Ovary (tissue), 3 donors: ENCODE results near the gene SGCE.

Experiments used
- CTCF ChIP-seq, 3 donors: fragments of 450-650 bp in 2 of 3; fragments of 200-600 bp in 1 of 3; IDR thresholded peaks; one replicate each; pipeline versions ENCODE4 v1.5.1 to v1.8.0; 2016 to 2022; ENCODE audit warnings: antibody characterized with exemption in 3 of 3, mild to moderate bottlenecking in 1 of 3
- POLR2A ChIP-seq: fragments of 450-650 bp; IDR thresholded peaks from one replicate; pipeline ENCODE4 v1.6.1; 2017; ENCODE audit warnings: antibody characterized with exemption, mild to moderate bottlenecking, moderate library complexity
- donor health status: DM: no; HTN: no; CAD: no.

DNA sequence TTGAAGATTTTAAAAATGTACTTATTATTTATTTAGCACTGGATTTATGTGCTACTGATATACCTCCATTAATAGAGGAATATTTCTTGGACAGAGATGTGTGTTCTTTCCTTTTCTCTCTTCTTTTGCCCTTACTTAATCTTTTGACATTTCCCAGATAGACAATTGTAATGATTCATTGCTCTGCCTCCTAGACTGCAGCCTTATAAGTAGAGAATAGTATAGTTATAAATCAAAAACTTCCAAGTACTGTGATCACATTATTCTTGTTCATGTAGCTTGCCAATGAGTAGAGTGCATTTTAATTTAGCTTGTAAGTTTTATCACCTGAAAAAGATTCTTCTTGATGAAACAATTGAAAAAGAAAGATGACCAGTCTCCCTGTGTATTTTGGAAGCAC is 98.7 kb downstream of the SGCE start:
- TF ChIP-seq POLR2A = no peak
- no peak for TF ChIP-seq CTCF (IDR thresholded peaks at IDR 0.05)
